CD4-positive, alpha-beta T cell treated with Interferon gamma for 1 hour (primary cell): ENCODE measurements around the gene SHROOM1.
A peak's percentile ranks its signal among the peaks of the same experiment; 100 is the strongest.
"Not testable (repeated sequence)": the region's sequence is repeated elsewhere in the genome, so short reads cannot be mapped to it uniquely, and the experiment has no call there.

Source experiments
- DNase-seq: peaks from one replicate; pipeline ENCODE4 v3.0.0-alpha.2; 2020

The SHROOM1 gene, protein sequence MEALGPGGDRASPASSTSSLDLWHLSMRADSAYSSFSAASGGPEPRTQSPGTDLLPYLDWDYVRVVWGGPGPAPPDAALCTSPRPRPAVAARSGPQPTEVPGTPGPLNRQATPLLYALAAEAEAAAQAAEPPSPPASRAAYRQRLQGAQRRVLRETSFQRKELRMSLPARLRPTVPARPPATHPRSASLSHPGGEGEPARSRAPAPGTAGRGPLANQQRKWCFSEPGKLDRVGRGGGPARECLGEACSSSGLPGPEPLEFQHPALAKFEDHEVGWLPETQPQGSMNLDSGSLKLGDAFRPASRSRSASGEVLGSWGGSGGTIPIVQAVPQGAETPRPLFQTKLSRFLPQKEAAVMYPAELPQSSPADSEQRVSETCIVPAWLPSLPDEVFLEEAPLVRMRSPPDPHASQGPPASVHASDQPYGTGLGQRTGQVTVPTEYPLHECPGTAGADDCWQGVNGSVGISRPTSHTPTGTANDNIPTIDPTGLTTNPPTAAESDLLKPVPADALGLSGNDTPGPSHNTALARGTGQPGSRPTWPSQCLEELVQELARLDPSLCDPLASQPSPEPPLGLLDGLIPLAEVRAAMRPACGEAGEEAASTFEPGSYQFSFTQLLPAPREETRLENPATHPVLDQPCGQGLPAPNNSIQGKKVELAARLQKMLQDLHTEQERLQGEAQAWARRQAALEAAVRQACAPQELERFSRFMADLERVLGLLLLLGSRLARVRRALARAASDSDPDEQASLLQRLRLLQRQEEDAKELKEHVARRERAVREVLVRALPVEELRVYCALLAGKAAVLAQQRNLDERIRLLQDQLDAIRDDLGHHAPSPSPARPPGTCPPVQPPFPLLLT

DNA sequence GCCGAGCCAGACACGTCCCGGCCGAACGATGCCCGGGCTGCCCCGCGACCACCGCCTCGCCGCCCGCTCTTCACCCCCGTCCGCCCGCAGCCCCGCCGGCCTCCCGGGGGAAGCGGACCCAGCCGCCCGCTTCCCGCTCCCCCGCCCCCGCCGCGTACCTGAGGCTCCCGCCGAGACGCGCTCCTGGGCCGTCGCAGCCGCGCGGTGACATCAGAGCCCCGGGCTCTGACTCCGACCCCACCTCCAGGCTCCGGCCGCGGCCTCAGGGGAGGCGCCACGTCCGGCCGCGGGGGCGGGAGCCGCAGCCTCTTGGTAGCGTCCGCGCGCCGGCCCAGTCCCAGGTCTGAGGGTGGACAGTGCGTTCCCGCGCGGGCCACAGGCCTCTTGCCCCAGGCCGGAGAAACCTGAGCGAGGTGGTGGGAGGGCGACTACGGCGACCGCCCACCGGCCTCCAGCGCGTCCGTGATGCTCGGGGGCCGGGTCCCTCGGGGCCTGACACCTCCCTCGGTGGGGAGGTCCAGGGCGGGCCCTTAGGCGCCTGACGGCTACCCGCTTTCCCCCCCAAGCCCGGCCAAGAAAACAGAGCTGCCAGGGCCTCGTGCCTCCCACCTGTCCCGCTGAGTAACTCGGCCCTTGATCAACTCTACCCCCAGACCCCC is at the start of gene SHROOM1:
Gene SHROOM1, minus strand, starts transcription at position 212 of the 659 bp plus-strand sequence. CDS start 4,507 bp downstream, outside the sequence.
- no peak for DNase-seq

DNA sequence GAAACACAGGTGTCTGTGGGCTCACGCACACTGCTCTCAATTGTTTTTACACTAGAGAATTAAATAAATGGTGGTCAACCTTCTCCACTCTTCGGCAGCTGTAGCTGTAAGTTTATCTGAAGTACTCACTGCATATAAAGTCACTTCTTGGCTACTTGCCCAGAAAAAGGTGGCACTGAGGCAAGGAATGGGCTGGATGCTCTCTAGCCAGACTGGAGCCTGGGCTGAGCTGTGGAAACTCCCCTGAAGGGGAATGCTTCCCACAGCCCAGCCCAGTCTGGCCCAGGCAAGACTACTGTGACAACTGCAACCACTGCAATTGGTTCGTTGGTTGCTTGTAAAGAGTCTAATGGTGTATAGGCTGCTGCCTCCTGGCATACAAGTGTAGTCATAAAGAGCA is 47.5 kb upstream of the SHROOM1 start:
- no peak for DNase-seq

DNA sequence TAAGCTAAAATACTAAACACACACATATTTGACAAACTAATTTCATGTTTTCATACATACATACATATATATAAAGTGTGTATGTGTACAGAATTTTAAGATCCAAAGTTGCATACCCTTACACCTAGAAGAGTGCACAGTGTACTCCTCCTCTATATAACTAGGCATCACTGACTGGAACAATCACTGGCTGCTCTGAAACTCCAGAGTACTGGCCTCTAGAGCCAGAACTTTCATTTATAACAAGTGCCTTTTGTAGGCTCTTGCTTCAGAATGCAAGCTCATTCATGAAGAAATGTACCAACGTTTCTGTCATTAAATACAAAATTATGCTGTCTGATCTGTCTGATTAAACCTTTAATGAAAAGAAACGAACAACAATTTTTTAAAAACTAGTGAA is 47.0 kb upstream of the SHROOM1 start:
- DNase-seq = no peak

DNA sequence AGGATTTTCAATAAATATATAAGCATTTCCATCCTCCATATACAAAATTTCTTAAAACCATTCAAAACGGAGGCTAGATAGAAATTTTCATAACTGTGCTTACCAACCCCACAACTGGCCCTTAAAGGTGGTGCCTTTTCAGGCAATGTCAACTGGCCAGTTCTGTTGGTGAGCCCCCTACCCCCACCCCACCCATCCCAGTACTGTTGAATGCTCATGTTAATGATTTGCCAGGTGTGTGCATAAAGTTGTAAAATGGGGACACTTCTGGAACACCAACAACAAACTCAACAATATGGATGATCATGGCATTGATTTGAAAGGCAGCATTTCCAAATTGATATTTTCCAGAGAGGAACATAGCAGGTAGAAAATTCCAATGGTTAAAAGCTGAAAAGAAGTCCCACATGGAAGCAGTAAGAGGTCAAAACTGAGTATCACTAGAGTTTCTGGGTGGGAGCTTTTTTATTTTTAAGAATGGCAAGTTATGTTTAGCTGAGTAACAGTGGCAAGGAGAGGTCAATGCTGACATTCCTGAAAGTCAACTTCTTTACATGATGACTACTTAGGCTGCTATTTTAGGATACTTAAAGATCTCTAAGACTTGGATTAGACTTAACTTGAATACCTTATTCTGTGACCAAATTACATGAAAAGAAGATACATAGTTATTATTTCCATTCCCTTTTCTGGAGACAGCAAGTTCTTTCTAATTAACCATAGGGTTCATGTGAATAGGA is 45.7 kb upstream of the SHROOM1 start:
- no peak for DNase-seq

DNA sequence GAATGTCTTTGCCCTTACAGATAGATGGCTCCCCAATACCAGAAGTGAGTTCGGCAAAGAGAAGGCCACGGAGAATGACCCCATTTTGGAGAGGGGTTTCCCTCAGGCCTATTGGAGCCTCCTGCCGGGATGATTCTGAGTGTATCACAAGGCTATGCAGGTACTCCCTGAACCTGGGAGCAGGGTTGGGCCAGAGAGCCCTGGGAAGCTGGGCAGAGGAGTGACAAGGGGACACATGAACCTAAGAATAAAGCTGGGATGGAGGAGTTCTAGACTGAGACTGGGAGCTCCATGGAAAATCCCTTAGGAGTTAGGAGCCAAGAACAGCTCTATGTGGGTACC is 43.5 kb upstream of the SHROOM1 start:
- DNase-seq = no peak

DNA sequence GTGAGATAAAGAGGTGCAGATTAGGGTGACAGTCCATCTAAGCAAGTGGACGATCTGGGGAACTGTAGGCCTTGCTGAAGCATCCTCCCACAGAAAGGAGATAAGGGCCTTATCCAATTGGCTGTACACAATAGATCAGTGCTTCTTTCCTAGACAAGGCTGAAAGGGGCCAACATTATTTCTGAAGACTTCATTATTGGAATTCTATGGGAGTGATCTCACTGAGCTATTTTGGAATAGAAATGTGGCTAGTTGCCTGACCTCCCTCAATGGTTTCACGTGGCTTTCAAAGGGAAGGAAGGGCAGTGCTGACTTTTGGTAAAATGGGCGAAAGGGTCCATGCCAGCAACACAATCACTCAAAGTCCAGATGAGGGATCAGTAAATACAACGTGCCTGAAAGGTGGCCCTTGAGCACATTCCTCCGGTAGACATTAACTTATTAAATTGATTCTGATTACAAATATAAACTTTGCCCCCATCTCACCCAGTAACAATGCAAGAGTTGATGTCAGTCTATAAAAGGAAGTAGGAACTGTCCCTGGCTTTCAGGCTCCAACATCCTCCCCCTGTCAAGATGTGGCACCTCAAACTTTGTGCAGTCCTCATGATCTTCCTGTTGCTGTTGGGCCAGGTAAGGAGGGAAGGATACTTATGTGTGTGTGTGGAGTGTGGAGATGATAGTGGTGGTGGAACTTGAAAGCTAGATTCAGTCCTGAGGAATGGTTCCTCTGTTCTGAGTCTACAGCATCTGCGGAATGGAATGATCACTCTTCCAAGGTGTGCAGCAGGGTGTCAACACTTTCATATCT is 42.9 kb upstream of the SHROOM1 start, which contains the start of gene LEAP2:
Gene LEAP2, plus strand, starts transcription at position 550 of the 811 bp plus-strand sequence. Its CDS starts 27 bp downstream, at position 577.
- DNase-seq = no peak

DNA sequence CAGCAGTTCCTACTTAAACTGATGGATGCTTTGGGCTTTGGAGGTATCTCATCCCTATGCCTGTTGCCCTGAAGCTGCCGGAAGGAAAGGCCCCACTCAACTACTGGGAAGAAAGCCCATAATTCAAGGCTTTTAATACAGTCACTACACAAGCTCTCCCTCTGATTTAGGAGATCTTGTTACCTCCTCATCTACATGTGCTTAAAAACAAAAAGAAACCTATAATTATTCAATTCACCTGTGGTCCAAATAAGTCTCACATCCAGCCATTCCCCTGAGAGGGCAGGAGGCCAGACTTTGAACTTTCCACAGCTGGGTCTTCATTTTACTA is 42.3 kb upstream of the SHROOM1 start:
- DNase-seq = no peak

DNA sequence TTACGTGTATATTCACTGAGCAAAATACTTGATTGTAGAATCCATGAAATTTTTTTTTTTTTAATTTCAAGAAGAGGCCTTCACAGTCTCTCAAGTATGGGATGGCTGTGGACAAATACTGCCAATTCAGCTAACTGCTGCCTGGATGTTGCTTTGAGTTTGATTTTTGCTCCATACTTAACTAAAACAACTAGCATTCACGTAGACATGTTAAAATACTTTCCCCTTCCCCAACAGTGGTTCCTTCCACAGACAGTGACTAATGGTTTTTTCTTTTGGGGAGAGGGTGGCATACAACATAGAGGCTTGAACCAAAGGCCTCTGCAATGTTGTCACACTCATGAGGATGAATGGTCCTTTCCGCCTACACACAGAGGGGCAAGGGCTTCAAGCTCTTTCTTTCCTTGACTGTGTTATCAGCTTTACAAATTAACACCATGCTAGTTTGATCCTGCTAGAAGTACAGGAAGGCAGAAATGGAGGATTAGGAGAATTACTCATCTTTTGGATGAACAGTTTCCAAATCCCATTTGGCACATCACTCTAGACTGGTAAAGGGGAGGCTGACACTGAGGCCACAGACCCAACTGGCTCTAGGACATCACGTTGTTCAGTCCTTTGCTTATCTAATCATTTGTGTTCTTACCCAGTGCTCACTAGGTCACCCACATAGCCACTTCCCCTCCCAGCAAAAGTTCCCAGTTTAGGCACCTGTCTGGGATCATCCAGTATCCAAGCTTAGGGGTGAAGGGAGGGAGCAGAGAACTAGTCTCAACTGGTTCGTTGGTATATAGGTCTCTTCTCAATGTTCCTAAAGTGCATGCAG is 41.2 kb upstream of the SHROOM1 start:
- DNase-seq = no peak

DNA sequence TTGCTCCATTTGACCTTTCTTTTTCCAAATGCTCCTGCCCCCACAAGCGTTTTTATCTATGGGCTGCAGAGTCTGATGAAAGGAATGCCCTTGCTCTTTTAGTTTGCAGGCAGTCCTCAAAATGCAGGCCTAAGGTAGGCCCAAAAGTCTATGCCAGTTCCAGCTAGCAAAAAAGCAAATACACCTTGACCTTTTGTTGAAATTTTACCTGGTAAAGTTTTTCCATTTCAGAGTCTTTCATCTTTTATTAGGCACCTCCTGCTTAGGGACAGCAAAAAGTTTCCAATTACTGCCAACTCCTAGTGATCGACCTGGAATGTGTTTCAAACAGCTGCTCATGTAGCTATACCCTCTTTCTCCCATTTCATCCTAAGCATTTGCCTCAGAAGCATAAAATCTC is 40.4 kb upstream of the SHROOM1 start:
- DNase-seq = no peak

DNA sequence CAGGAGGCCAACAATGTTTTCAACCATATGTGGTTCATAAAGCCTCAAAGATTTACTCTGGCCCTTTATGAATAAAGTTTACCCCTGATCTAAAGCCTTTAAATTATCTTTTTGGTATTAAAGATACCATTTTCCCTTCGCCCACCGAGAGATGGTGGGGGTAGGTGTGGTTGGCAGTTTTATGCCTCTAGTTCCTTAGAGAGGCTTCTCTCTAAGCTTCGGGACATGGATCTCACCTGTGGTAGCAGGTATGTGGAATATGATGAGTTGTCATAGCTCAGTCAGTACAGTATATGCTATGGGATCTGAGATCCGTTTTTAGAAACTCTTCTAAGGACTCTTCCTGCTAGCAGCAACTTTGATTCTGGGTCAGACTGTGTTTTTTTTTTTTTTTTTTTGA is 38.3 kb upstream of the SHROOM1 start:
- DNase-seq = no peak

DNA sequence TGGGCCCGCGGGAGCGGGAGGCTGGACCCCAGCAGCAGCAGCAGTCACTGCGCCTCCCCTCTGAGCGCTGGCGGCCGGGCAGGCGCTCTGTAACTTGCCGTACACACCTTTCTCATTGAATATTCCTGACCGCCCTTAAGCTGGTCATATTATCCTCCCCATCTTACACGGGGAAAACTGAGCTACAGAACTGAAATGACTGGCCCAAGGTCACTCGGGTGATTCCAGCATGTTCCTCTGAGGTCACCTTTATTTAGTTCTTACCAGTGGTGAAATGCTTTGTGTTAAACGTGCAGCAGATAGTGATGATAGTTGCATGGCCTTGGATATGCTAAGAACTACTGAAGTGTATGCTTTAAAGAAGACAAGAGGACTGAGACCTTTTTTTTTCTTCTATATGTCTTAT is 36.6 kb upstream of the SHROOM1 start:
- DNase-seq = no peak

DNA sequence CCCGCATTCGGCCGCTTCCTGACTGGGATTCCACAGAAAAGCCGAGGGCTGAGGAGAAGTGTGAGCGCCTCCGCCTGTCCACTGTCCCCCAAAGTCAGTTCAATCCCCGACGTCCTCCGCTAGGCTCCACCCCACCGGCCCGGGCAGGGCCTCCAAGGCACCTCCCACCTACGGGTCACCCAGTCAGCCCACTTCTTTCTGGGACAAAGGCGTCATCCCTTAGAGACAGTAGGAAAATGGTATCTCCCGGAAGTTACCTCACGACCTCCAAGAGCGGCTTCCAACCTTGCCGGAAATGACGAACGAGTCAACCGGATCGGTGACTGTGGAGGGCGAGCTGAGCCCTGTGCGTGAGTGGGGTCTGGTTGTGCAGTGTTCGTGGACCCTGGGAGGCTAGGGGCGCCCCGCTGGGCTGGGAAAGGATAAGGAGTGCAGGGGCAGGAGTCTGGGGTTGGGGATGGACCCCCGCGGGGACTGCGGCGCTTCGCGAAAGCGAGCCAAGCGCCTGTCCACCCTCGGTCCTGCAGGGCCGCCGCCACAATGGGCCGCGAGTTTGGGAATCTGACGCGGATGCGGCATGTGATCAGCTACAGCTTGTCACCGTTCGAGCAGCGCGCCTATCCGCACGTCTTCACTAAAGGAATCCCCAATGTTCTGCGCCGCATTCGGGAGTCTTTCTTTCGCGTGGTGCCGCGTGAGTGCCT is 36.0 kb upstream of the SHROOM1 start, which contains the start of the genes GDF9 and UQCRQ:
Gene GDF9, minus strand, starts transcription at position 128 of the 704 bp plus-strand sequence. CDS start 1,936 bp downstream, outside the sequence.
Gene UQCRQ, plus strand, starts transcription at position 301 of the 704 bp plus-strand sequence. Its CDS starts 240 bp downstream, at position 541.
- peak; percentile 96 for DNase-seq

DNA sequence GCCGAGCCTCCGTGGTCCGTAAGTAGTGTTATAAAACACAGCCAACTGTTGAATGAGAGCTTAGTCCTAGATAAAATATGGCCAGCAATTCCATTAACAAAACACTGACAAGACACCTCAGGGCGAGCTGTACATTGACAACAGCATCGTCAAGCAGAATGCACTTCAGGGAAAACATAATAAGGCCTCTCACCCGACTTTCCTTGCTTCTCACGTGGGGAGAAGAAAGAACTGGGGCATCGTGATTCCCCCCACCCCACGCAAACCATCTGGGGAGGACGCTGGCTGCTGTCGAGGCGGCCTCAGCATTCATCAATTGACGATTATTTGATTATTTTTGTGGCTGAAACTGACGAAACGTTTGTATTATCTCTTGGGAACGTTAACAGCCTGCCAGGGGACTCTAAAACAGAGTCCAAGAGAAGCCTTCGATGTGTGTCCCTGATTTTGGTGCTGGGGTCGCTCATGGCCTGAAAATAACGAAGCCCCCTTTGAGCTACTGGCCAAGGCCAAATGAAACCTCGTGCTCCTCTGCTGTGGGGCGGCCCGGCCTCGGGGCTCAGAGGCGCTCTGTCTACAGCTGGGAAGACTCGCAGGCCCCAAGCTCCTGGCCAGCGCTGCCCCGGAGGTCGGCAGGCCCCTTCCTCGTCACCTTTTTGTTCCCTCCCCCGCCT is 35.4 kb upstream of the SHROOM1 start:
- DNase-seq = no peak

DNA sequence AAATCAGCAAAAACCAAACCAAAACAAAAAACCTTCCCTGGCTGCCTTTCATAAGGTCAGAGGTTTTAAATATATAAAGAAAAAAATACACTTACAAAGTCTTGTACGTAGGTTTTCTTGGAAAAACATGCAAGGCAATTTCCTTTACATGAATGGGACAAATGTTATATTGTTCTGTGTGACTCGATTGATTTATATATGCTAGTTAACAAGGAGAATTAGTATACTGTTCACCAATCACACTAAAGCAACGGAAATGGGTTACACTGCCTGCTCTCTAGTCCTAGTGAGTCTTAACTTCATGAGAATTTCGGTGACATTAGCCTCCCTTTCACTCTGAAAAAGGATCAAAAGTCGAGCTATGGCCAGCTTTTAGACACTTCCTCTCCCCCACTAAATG is 30.3 kb upstream of the SHROOM1 start:
- no peak for DNase-seq

DNA sequence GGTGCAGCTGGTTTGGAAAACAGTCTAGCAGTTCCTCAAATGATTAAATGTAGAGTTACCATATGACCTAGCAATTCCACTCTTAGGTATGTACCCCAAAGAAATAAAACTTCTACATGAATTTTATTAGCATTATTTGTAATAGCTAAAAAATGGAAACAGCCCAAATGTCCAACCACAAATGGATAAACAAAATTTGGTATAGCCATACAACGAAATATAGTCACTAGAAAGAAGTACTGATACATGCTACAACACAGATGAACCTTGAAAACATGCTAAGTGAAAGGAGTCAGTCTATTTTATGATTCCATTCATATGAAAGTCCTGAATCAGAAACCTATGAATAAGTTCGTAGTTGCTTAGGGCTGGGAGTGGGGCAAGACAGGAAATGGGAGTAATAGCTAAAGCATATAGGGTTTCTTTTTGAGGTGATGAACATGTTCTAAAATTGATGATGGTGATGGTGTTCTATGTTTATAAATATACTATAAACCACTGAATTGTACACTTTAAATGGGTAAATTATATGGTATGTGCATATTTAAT is 29.5 kb upstream of the SHROOM1 start:
- DNase-seq = no peak

DNA sequence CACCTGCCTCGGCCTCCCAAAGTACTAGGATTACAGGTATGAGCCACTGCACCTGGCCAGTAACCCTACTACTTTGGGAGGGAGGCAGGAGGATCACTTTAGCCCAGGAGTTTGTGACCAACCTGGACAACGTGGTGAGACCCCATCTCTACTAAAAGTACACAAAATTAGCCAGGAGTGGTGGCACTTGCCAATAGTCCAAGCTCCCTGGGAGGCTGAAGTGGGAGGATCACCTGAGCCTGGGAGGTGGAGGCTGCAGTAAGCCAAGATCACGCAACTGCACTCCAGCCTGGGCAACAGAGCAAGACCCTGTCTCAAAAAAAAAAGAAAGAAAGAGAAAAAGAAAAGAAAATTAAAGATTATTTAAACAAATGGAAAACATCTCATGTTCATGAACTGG is 25.6 kb upstream of the SHROOM1 start:
- DNase-seq = no peak

DNA sequence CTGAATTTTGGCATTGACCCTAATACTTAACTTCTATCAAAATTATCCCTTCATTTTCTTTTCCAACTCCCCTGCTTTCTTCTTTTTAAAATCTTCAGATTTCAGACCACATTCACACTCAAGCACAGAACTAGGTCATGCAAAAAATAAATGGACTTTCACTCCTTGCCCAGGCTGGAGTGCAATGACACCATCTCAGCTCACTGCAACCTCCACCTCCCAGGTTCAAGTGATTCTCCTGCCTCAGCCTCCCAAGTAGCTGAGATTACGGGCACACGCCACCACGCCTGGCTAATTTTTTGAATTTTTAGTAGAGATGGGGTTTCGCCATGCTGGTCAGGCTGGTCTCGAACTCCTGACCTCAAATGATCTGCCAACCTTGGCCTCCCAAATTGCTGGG is 24.5 kb upstream of the SHROOM1 start:
- DNase-seq = not testable (repeated sequence)

DNA sequence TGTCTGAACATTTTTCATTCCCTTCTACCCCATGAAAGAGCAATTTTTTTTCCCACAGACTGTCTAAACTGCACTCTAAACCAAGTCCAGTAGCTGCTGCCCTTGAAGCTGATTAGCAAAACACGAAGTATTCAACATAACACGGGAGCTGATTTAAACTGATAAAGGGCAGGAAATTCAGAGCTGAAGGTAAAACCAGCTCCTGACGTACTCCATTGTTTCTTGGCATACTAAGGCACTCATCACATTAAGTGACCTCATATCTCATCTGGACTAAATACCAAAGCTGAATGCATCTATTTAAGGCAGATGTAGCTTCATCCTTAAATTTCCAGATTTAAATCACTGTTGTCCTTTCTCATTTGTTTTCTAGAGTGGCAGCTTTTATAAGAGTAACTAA is 23.9 kb upstream of the SHROOM1 start:
- no peak for DNase-seq

DNA sequence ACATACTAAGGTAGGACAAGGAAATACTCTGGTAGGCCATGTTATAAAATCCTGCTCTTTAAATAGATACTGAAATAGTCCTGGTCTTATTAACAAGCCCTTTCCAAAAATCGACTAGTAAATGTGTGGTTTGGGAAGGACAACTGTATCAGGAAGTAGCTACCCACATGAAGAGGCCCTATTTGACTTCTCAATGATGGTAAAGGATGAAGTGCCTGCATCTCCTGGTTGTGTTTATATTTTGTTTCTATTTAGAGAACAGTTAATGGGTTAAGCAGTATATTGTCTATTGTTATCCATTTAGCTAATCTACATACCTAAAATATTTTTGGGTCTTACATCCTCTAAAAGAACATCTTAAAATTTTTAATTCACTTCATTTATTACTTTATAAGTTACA is 23.3 kb upstream of the SHROOM1 start:
- no peak for DNase-seq
